GM13976 (cell line): ENCODE data around the gene MLKL.

Experiments used
- DNase-seq: peaks from one replicate; pipeline ENCODE4 v3.0.0; 2012; ENCODE audit warnings: low spot score
- CTCF ChIP-seq: IDR thresholded peaks from 2 replicates; pipeline ENCODE4 v1.5.1; 2012; ENCODE audit warnings: borderline replicate concordance, mild to moderate bottlenecking; ENCODE audit not compliant: insufficient read depth; ENCODE audit errors: extremely low read depth, missing control alignments, control extremely low read depth
- in situ Hi-C: fragments of 300-500 bp; cut with MboI; formaldehyde crosslinking; loops from one replicate; pipeline ENCODE4 v1.12.0; 2022; ENCODE audit warnings: low sequenced_read_pairs, mixed read lengths, inconsistent platforms; ENCODE audit not compliant: unreplicated experiment

Gene MLKL

DNA sequence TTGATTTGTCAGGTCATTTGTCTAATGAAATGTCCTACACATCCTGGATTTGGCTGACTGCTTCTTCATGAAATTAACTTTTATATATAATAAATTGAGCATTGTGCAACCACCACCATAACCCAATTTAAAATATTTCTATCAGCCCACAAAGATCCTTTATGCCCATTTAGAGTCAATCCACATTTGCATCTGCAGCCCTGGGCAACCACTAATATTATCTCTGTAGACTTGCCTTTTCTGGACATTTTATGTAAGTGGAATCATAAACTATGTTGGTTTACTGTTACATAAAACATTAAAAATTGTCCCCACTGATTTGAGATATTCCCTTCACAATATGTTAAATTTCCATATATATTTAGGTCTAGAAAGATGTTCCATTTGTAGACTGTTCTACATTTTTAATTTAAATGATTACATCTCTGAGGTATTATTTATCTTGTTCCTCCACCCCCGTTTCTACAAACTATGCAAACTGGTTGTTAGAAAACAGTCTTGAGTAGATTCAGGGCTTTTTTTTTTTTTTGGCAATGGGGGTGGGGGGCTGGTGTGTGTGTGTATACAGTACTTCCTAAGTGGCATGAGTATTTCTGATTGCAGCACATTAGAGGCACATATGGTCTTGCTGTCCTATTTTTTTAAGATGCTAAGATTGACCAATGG, 50.7 kb downstream of the MLKL start:
- TF ChIP-seq CTCF: no peak
- in situ Hi-C loops: no loop called here
- DNase-seq: no peak

DNA sequence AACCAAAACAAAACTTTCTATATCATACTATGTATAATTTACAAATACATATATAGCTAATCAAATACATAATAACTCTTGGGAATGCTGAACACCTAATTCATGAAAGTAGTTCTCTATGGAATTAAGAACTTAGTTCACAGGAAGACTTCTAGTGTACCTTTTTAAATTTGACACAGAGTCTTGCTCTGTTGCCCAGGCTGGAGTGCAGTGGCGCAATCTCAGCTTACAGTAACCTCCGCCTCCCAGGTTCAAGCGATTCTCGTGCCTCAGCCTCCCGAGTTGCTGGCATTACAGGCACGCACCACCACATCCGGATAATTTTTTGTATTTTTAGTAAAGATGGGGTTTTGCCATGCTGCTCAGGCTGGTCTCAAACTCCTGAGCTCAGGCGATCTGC, 58.7 kb downstream of the MLKL start:
- DNase-seq: no peak
- in situ Hi-C loops: no loop called here
- TF ChIP-seq CTCF: no peak

GRCh38 chr16:74637742-74638453, 62.8 kb downstream of the MLKL start:
- no peak for TF ChIP-seq CTCF
- in situ Hi-C loops: no loop called here
- no peak for DNase-seq

DNA sequence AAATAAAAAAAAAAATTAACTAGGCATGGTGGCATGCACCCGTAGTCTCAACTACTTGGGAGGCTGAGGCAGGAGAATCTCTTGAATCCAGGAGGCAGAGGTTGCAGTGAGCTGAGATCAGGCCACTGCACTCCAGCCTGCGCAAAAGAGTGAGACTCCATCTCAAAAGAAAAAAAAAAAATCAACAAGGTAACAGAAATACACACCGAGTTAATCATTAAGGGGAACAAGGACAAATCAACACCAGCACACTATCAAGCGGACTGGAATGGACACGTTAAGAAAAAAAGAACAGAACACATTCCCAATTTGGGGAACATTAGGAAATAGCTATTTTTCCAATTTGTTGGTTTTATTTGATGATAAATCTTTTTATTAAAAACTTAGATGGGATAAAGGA, 65.4 kb downstream of the MLKL start:
- in situ Hi-C loops: no loop called here
- TF ChIP-seq CTCF: no peak

GRCh38 chr16:74633686-74634085, 67.0 kb downstream of the MLKL start:
- in situ Hi-C loops: no loop called here

More for the DNA sequence above, 65.4 kb downstream of the MLKL start:
- DNase-seq: no peak

DNA sequence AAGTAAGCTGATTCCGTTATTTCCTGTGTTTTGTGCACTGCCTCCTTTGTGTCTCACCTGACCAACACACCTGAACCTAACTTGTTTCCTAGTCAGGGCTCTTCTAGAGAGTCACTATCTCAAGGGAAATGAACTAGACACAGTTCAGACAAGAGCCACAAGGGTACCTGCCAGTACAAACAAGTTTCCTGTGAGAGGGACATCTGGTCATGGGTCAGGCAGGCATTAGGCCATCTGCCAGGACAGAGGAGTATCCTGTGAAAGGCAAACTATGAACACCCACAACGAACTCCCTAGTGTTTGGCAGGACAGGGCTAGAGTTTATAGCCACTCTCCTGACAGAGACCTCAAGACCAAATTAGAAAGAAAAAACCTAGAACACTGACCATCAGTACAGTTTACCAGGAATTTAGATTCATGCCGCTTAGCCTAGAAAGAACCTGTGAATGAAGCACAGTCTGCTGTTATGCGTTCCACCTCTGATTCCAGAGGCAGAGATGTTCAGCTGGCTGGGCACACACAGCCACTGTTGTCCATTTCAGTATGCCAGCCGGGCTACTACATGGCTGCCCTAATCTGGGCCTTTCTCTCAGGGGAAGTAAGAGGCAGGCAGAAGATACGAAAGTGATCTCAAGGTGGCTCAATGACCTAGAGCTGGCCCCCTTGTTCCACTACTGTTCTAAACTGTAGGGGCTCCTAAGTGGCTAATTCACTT, 73.0 kb downstream of the MLKL start:
- in situ Hi-C loops: no loop called here
- no peak for DNase-seq
- no peak for TF ChIP-seq CTCF

More at GRCh38 chr16:74633686-74634085, 67.0 kb downstream of the MLKL start:
- TF ChIP-seq CTCF: no peak
- no peak for DNase-seq
